IPS-18a (cell line): ENCODE results near the gene ADARB2.
A peak's percentile ranks its signal among the peaks of the same experiment; 100 is the strongest.

Experiments used
- H3K27ac ChIP-seq: one replicate; pipeline ENCODE4 v1.5.1; 2013; ENCODE audit warnings: low read length
- H3K27me3 ChIP-seq: one replicate; pipeline ENCODE4 v1.6.1; 2013; ENCODE audit warnings: mild to moderate bottlenecking, low read length; ENCODE audit not compliant: control insufficient read depth, insufficient read depth
- H3K36me3 ChIP-seq: one replicate; pipeline ENCODE4 v1.6.1; 2013; ENCODE audit warnings: low read depth, low read length; ENCODE audit not compliant: control insufficient read depth
- H3K4me1 ChIP-seq: one replicate; pipeline ENCODE4 v1.6.1; 2013; ENCODE audit warnings: low read depth, low read length; ENCODE audit not compliant: control insufficient read depth
- H3K4me3 ChIP-seq: one replicate; pipeline ENCODE4 v1.5.1; 2013; ENCODE audit warnings: low read length
- H3K9ac ChIP-seq: one replicate; pipeline ENCODE4 v1.6.1; 2013; ENCODE audit warnings: mild to moderate bottlenecking, low read length, moderate library complexity
- H3K9me3 ChIP-seq: one replicate; pipeline ENCODE4 v1.6.1; 2013; ENCODE audit warnings: low read depth, low read length; ENCODE audit not compliant: control insufficient read depth

Gene ADARB2

GRCh38 chr10:1297566-1298301 lies 439.6 kb downstream of the ADARB2 start:
- Histone ChIP-seq H3K4me1 (peaks cover 21% of the 10 kb centered on the region), H3K27me3 (no peaks in the 10 kb centered on the region), H3K27ac (no peak overlapping the region), H3K4me3 (no peak overlapping the region), H3K9me3 (no peaks in the 10 kb centered on the region), H3K9ac (no peak overlapping the region), H3K36me3 (no peaks in the 10 kb centered on the region)

- Histone ChIP-seq H3K27me3 (no peaks in the 10 kb centered on the region), H3K27ac (no peak overlapping the region)
Measured at GRCh38 chr10:1295756-1296480, 441.4 kb downstream of the ADARB2 start.

GRCh38 chr10:1294748-1295147 lies 442.6 kb downstream of the ADARB2 start:
- Histone ChIP-seq H3K36me3 (no peaks in the 10 kb centered on the region), H3K9me3 (no peaks in the 10 kb centered on the region), H3K4me3 (no peak overlapping the region), H3K4me1 (peaks cover 26% of the 10 kb centered on the region), H3K27me3 (no peaks in the 10 kb centered on the region), H3K9ac (no peak overlapping the region), H3K27ac (no peak overlapping the region)

More at GRCh38 chr10:1295756-1296480, 441.4 kb downstream of the ADARB2 start:
- no peak overlapping the region for H3K4me3 ChIP-seq
- H3K36me3 ChIP-seq, result no peaks in the 10 kb centered on the region
- no peaks in the 10 kb centered on the region for H3K9me3 ChIP-seq
- no peak overlapping the region for H3K9ac ChIP-seq
- H3K4me1 ChIP-seq, result peaks cover 26% of the 10 kb centered on the region

- H3K27ac ChIP-seq, result peak overlapping the region; percentile 54
- no peaks in the 10 kb centered on the region for H3K36me3 ChIP-seq
- no peaks in the 10 kb centered on the region for H3K27me3 ChIP-seq
- peak overlapping the region; percentile 40 for H3K9ac ChIP-seq
- peak overlapping the region; percentile 44 for H3K4me3 ChIP-seq
- H3K9me3 ChIP-seq, result no peaks in the 10 kb centered on the region
- peaks cover 26% of the 10 kb centered on the region for H3K4me1 ChIP-seq
Measured at GRCh38 chr10:1293636-1294435, 443.5 kb downstream of the ADARB2 start.

- H3K36me3 ChIP-seq, result no peaks in the 10 kb centered on the region
- peak overlapping the region; percentile 40 for H3K9ac ChIP-seq
- peak overlapping the region; percentile 54 for H3K27ac ChIP-seq
- peaks cover 24% of the 10 kb centered on the region for H3K4me1 ChIP-seq
- H3K9me3 ChIP-seq, result no peaks in the 10 kb centered on the region
- H3K27me3 ChIP-seq, result no peaks in the 10 kb centered on the region
- H3K4me3 ChIP-seq, result peak overlapping the region; percentile 44
Measured at GRCh38 chr10:1293157-1293556, 444.2 kb downstream of the ADARB2 start.

GRCh38 chr10:1292611-1293031 lies 444.7 kb downstream of the ADARB2 start:
- no peaks in the 10 kb centered on the region for H3K27me3 ChIP-seq

GRCh38 chr10:1291178-1292090 lies 445.9 kb downstream of the ADARB2 start:
- Histone ChIP-seq H3K27me3 (no peaks in the 10 kb centered on the region), H3K9me3 (no peaks in the 10 kb centered on the region), H3K4me3 (no peak overlapping the region), H3K36me3 (no peaks in the 10 kb centered on the region), H3K4me1 (peaks cover 18% of the 10 kb centered on the region), H3K9ac (no peak overlapping the region), H3K27ac (no peak overlapping the region)

More at GRCh38 chr10:1292611-1293031, 444.7 kb downstream of the ADARB2 start:
- Histone ChIP-seq H3K36me3 (no peaks in the 10 kb centered on the region), H3K4me1 (peaks cover 19% of the 10 kb centered on the region), H3K27ac (peak overlapping the region; percentile 81), H3K4me3 (no peak overlapping the region), H3K9me3 (no peaks in the 10 kb centered on the region), H3K9ac (peak overlapping the region; percentile 26)

- Histone ChIP-seq H3K36me3 (no peaks in the 10 kb centered on the region), H3K4me3 (no peak overlapping the region), H3K9me3 (no peaks in the 10 kb centered on the region), H3K4me1 (peaks cover 18% of the 10 kb centered on the region), H3K27me3 (no peaks in the 10 kb centered on the region), H3K9ac (no peak overlapping the region), H3K27ac (no peak overlapping the region)
Measured at GRCh38 chr10:1290071-1290471, 447.3 kb downstream of the ADARB2 start.

GRCh38 chr10:1289591-1289990 lies 447.7 kb downstream of the ADARB2 start:
- no peaks in the 10 kb centered on the region for H3K36me3 ChIP-seq
- H3K9me3 ChIP-seq, result no peaks in the 10 kb centered on the region
- H3K27me3 ChIP-seq, result no peaks in the 10 kb centered on the region
- no peak overlapping the region for H3K9ac ChIP-seq
- peaks cover 18% of the 10 kb centered on the region for H3K4me1 ChIP-seq
- no peak overlapping the region for H3K27ac ChIP-seq
- no peak overlapping the region for H3K4me3 ChIP-seq

GRCh38 chr10:1287971-1288401 lies 449.3 kb downstream of the ADARB2 start:
- Histone ChIP-seq H3K36me3 (no peaks in the 10 kb centered on the region), H3K9ac (no peak overlapping the region), H3K4me3 (no peak overlapping the region), H3K4me1 (peaks cover 5% of the 10 kb centered on the region), H3K9me3 (no peaks in the 10 kb centered on the region), H3K27ac (no peak overlapping the region), H3K27me3 (no peaks in the 10 kb centered on the region)
